Endodermal cell (in vitro differentiated cells): ENCODE data around the gene NCBP1. TPM values are rescaled to one million over a fixed set of nuclear protein-coding genes. Genes with fewer than 3 reads are reported as not detected.

Source experiments
- DNase-seq: peaks from one replicate; pipeline ENCODE4 v3.0.0-alpha.2; 2017
- H3K27ac ChIP-seq: 2 replicates; pipeline ENCODE4 v1.5.1; 2013; ENCODE audit warnings: mild to moderate bottlenecking, low read depth, low read length, moderate library complexity
- H3K27me3 ChIP-seq: 2 replicates; pipeline ENCODE4 v1.6.1; 2013; ENCODE audit warnings: mild to moderate bottlenecking, low read length, moderate library complexity; ENCODE audit not compliant: insufficient read depth, control insufficient read depth, poor library complexity, severe bottlenecking
- H3K36me3 ChIP-seq: 2 replicates; pipeline ENCODE4 v1.7.0; 2013; ENCODE audit warnings: mild to moderate bottlenecking, low read length, moderate library complexity; ENCODE audit not compliant: control insufficient read depth, insufficient read depth
- H3K4me1 ChIP-seq: one replicate; pipeline ENCODE4 v1.7.0; 2013; ENCODE audit warnings: low read length; ENCODE audit not compliant: control insufficient read depth, insufficient read depth
- H3K4me3 ChIP-seq: 2 replicates; pipeline ENCODE4 v1.5.1; 2013; ENCODE audit warnings: mild to moderate bottlenecking, low read length, moderate library complexity
- H3K9ac ChIP-seq: 2 replicates; pipeline ENCODE4 v1.6.1; 2013; ENCODE audit warnings: mild to moderate bottlenecking, low read length, moderate library complexity; ENCODE audit not compliant: poor library complexity, severe bottlenecking; ENCODE audit errors: extremely low read depth
- H3K9me3 ChIP-seq: 2 replicates; pipeline ENCODE4 v1.6.1; 2013; ENCODE audit warnings: mild to moderate bottlenecking, low read length, moderate library complexity; ENCODE audit not compliant: control insufficient read depth
- H3K27ac Mint-ChIP-seq: 2 replicates; pipeline ENCODE4 v1.8.0; 2020; ENCODE audit warnings: mixed read lengths
- H3K27me3 Mint-ChIP-seq: 2 replicates; pipeline ENCODE4 v1.8.0; 2021; ENCODE audit warnings: mild to moderate bottlenecking, mixed read lengths; ENCODE audit not compliant: insufficient read depth
- H3K36me3 Mint-ChIP-seq: 2 replicates; pipeline ENCODE4 v1.8.0; 2020; ENCODE audit warnings: low read depth, mixed read lengths
- H3K4me1 Mint-ChIP-seq: 2 replicates; pipeline ENCODE4 v1.8.0; 2020; ENCODE audit warnings: mixed read lengths
- H3K4me3 Mint-ChIP-seq: 2 replicates; pipeline ENCODE4 v1.8.0; 2020; ENCODE audit warnings: mild to moderate bottlenecking, moderate library complexity, mixed read lengths
- H3K9me3 Mint-ChIP-seq: 2 replicates; pipeline ENCODE4 v1.8.0; 2020; ENCODE audit warnings: mild to moderate bottlenecking, mixed read lengths
- WGBS, 2 experiments: methylation state at CpG; one replicate each; pipeline versions ENCODE4 v1.1.5 to v1.1.7; 2013; ENCODE audit warnings: missing lambda C conversion rate in 2 of 2, mixed read lengths in 1 of 2; ENCODE audit not compliant: insufficient coverage in 1 of 2, insufficient read length in 1 of 2; 5-methylcytosine and 5-hydroxymethylcytosine counted together
- total RNA-seq, 2 donors: library from RNA; stranded (reverse); fragmentation: NEBNext Ultra II Directional in 1 of 2; extraction: Animal tissue kit (Norgen Biotek cat#: 25700) in 1 of 2; gene quantifications; 2 replicates in 1 of 2; 3 replicates in 1 of 2; pipeline ENCODE4 v1.2.1, GENCODE V29; 2021
- TF ChIP-seq, protein P1 (sequence below): fragments of 200-600 bp; sonication (generic); conservative IDR thresholded peaks from 2 replicates; pipeline ENCODE4 v1.5.0; 2021; ENCODE audit warnings: antibody characterized with exemption, mild to moderate bottlenecking

Gene NCBP1
- total RNA-seq, 2 donors from 2014 or later = 47.0 to 51.7 TPM

DNA sequence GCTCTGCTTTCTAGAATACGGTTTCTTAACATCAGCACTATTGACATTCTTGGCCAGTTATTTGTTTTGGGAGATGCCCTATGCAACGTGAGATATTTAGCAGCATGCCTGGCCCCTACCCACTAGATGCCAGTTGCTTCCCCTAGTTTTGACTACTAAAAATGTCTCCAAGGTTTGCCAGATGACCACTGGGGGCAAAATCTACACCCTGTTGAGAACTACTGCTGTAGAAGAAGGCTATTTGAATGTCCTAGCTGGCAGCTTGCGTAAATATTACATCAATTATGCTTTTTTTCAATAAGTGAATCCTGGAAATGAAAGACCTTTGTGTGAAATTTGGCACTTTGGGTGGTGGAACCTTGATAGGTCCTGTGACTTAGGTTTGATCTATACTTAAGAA lies 5.0 kb downstream of the NCBP1 start:
- Mint-ChIP-seq H3K9me3 (no peaks in the 10 kb centered on the region), H3K27ac (no peak overlapping the region)

DNA sequence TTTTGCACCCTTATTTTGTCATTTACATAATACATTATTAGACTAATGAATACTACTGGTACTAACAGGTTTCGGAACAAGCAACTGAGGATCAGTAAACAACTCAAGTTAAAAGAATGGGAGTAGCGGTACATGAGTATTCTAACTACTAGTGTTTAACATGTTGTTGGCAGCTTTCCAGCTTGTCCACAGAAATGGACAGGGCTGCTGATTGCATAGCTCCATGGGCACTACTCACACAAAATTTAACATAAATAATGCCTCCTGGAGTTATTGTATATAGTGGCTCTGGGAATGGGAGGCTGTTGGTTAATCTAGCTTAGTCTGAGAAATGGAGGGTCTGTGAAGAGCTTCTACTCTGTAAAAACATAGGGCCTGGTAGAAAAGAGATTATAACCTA lies 6.7 kb downstream of the NCBP1 start:
- DNase-seq = no peak
- peaks cover 13% of the 10 kb centered on the region for H3K4me1 Mint-ChIP-seq
- no peak overlapping the region for H3K27ac Mint-ChIP-seq
- H3K9me3 Mint-ChIP-seq = no peaks in the 10 kb centered on the region
- H3K4me3 ChIP-seq = no peak overlapping the region
- no peaks in the 10 kb centered on the region for H3K27me3 ChIP-seq
- peaks cover 2% of the 10 kb centered on the region for H3K4me1 ChIP-seq
- no peaks in the 10 kb centered on the region for H3K27me3 Mint-ChIP-seq
- H3K36me3 ChIP-seq = peaks cover 41% of the 10 kb centered on the region
- H3K36me3 Mint-ChIP-seq = peaks cover 23% of the 10 kb centered on the region
- TF ChIP-seq, protein P1, sequence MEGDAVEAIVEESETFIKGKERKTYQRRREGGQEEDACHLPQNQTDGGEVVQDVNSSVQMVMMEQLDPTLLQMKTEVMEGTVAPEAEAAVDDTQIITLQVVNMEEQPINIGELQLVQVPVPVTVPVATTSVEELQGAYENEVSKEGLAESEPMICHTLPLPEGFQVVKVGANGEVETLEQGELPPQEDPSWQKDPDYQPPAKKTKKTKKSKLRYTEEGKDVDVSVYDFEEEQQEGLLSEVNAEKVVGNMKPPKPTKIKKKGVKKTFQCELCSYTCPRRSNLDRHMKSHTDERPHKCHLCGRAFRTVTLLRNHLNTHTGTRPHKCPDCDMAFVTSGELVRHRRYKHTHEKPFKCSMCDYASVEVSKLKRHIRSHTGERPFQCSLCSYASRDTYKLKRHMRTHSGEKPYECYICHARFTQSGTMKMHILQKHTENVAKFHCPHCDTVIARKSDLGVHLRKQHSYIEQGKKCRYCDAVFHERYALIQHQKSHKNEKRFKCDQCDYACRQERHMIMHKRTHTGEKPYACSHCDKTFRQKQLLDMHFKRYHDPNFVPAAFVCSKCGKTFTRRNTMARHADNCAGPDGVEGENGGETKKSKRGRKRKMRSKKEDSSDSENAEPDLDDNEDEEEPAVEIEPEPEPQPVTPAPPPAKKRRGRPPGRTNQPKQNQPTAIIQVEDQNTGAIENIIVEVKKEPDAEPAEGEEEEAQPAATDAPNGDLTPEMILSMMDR = no peak
- no peak overlapping the region for H3K27ac ChIP-seq
- no peak overlapping the region for H3K9ac ChIP-seq
- WGBS, 2 experiments = 91 to 96% methylated on average over 2 of the region's 2 CpGs
- no peak overlapping the region for H3K4me3 Mint-ChIP-seq
- H3K9me3 ChIP-seq = no peaks in the 10 kb centered on the region

More for the DNA sequence above, 5.0 kb downstream of the NCBP1 start:
- Histone ChIP-seq H3K36me3 (peaks cover 27% of the 10 kb centered on the region), H3K9ac (no peak overlapping the region), H3K4me3 (no peak overlapping the region), H3K27me3 (no peaks in the 10 kb centered on the region), H3K27ac (no peak overlapping the region), H3K9me3 (no peaks in the 10 kb centered on the region), H3K4me1 (peaks cover 2% of the 10 kb centered on the region)
- H3K27me3 Mint-ChIP-seq = no peaks in the 10 kb centered on the region
- WGBS, 2 experiments = 83 to 90% methylated on average over 2 to 3 of the region's 3 CpGs
- peaks cover 23% of the 10 kb centered on the region for H3K4me1 Mint-ChIP-seq
- peaks cover 17% of the 10 kb centered on the region for H3K36me3 Mint-ChIP-seq
- TF ChIP-seq, protein P1 = peak; percentile 62
- H3K4me3 Mint-ChIP-seq = no peak overlapping the region
- peak; percentile 60 for DNase-seq

DNA sequence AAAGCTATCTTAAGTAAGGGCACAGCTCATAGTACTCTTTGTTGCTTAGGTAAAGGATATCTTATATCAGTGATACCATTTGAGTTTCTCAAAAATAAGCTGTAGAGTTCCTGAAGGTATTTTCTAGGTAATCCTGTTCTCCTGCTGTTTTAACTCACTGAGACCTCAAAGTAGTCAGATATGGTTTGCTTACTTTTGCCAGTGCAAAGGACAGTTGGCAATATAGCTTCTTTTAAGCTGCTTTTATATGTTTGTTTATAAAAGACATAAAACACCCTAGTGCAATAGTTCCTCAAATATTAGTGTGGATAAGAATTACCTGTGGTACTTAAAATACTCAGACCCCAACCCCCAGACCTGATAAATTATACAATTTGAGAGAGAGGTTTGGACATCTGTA lies 12.1 kb downstream of the NCBP1 start:
- Histone ChIP-seq H3K9ac (no peak overlapping the region), H3K4me3 (no peak overlapping the region), H3K4me1 (no peaks in the 10 kb centered on the region), H3K9me3 (no peaks in the 10 kb centered on the region), H3K27me3 (no peaks in the 10 kb centered on the region), H3K36me3 (peaks cover 89% of the 10 kb centered on the region), H3K27ac (no peak overlapping the region)
- TF ChIP-seq, protein P1 = no peak
- H3K4me3 Mint-ChIP-seq = no peak overlapping the region
- no peak for DNase-seq
- no peaks in the 10 kb centered on the region for H3K27me3 Mint-ChIP-seq
- H3K27ac Mint-ChIP-seq = no peak overlapping the region
- no peaks in the 10 kb centered on the region for H3K4me1 Mint-ChIP-seq
- H3K36me3 Mint-ChIP-seq = peaks cover 43% of the 10 kb centered on the region
- no peaks in the 10 kb centered on the region for H3K9me3 Mint-ChIP-seq
